ENCODE data around the gene SLC6A3. TPM values are rescaled to one million over a fixed set of nuclear protein-coding genes. Genes with fewer than 3 reads are reported as not detected.

The SLC6A3 gene
- total RNA-seq, 1 experiment from 2014 or later: 0.05 TPM

DNA sequence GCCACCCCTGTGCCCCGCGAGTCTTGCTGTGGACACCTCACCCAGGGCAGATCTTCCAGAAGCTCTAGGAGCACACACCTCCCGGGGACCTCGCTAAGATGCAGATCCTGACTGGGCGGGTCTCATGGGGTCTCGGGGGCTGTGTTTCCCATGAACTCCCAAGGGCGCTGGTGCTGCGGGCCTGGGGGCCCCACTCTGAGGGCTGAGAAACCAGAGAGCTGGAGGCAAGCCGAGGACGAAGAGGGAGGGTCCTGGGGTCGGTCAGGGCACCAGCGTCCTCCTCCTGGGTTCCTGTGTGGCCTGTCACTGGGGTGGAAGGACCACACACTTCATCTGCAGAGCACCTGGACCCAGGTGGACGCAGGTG is 30.2 kb downstream of the SLC6A3 start:
- ATAC-seq (no peak; the same call in 1 of the 2 replicates), DNase-seq (ENCODE audit: low read depth, low spot score) (no peak)
- POLR2A ChIA-PET: no interaction called here
- H3K27me3 ChIP-seq (ENCODE audit: control insufficient read depth, insufficient read depth, low read length): no peaks in the 10 kb centered on the region
- no TSS peak for BruUV-seq (replicated peaks)
- no peak overlapping the region for H3K27ac ChIP-seq (ENCODE audit: low read length)
- H3K4me1 ChIP-seq (ENCODE audit: control insufficient read depth, insufficient read depth, low read length): no peaks in the 10 kb centered on the region
- intact Hi-C loops (cut with micrococcal nuclease; ENCODE audit: unreplicated experiment): no loop called here
- H3K9me3 ChIP-seq (ENCODE audit: control insufficient read depth, insufficient read depth, low read depth, low read length): no peaks in the 10 kb centered on the region
- TF ChIP-seq CTCF (IDR thresholded peaks at IDR 0.05): no peak
- TF ChIP-seq, protein P1, sequence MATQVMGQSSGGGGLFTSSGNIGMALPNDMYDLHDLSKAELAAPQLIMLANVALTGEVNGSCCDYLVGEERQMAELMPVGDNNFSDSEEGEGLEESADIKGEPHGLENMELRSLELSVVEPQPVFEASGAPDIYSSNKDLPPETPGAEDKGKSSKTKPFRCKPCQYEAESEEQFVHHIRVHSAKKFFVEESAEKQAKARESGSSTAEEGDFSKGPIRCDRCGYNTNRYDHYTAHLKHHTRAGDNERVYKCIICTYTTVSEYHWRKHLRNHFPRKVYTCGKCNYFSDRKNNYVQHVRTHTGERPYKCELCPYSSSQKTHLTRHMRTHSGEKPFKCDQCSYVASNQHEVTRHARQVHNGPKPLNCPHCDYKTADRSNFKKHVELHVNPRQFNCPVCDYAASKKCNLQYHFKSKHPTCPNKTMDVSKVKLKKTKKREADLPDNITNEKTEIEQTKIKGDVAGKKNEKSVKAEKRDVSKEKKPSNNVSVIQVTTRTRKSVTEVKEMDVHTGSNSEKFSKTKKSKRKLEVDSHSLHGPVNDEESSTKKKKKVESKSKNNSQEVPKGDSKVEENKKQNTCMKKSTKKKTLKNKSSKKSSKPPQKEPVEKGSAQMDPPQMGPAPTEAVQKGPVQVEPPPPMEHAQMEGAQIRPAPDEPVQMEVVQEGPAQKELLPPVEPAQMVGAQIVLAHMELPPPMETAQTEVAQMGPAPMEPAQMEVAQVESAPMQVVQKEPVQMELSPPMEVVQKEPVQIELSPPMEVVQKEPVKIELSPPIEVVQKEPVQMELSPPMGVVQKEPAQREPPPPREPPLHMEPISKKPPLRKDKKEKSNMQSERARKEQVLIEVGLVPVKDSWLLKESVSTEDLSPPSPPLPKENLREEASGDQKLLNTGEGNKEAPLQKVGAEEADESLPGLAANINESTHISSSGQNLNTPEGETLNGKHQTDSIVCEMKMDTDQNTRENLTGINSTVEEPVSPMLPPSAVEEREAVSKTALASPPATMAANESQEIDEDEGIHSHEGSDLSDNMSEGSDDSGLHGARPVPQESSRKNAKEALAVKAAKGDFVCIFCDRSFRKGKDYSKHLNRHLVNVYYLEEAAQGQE (IDR thresholded peaks at IDR 0.05; ENCODE audit: insufficient read depth in 1 of 2, low read depth in 2 of 2, low read length in 1 of 2): no peak
- TF ChIP-seq TCF7L2 (IDR thresholded peaks at IDR 0.05; ENCODE audit: low read depth, low read length): no peak
- no peak for TF ChIP-seq POLR2AphosphoS5 (IDR thresholded peaks at IDR 0.05; ENCODE audit: low read depth, low read length)
- TF ChIP-seq SIN3A (IDR thresholded peaks at IDR 0.05; ENCODE audit: borderline replicate concordance, insufficient read depth, low read depth, low read length): no peak
- H3K4me3 ChIP-seq (ENCODE audit: low read depth in 2 of 2, low read length in 2 of 2): no peak overlapping the region
- CTCF ChIA-PET: interaction anchor here (0.6 to 1.2 kb wide), 3 partner anchors 35 to 252 kb away, joined by 3 to 4 read pairs (median 3); no protein-coding TSS in a partner anchor
- H3K36me3 ChIP-seq (ENCODE audit: control insufficient read depth, insufficient read depth, low read length): no peaks in the 10 kb centered on the region
- in situ Hi-C loops (cut with HindIII; ENCODE audit: low pct_unique_long_range_greater_than_20kb, low sequenced_read_pairs): no loop called here

GRCh38 chr5:1414311-1415058 is 30.8 kb downstream of the SLC6A3 start:
- no peaks in the 10 kb centered on the region for H3K4me1 ChIP-seq (ENCODE audit: control insufficient read depth, insufficient read depth, low read length)
- H3K27ac ChIP-seq (ENCODE audit: low read length): no peak overlapping the region
- BruUV-seq (replicated peaks): no TSS peak
- POLR2A ChIA-PET: no interaction called here
- no peaks in the 10 kb centered on the region for H3K36me3 ChIP-seq (ENCODE audit: control insufficient read depth, insufficient read depth, low read length)
- intact Hi-C loops (cut with micrococcal nuclease; ENCODE audit: unreplicated experiment) (no loop called here), in situ Hi-C loops (cut with HindIII; ENCODE audit: low pct_unique_long_range_greater_than_20kb, low sequenced_read_pairs) (no loop called here)
- H3K27me3 ChIP-seq (ENCODE audit: control insufficient read depth, insufficient read depth, low read length): no peaks in the 10 kb centered on the region
- no peak overlapping the region for H3K4me3 ChIP-seq (ENCODE audit: low read depth in 2 of 2, low read length in 2 of 2)
- TF ChIP-seq, protein P1 (IDR thresholded peaks at IDR 0.05; ENCODE audit: insufficient read depth in 1 of 2, low read depth in 2 of 2, low read length in 1 of 2): no peak
- no peak for TF ChIP-seq TCF7L2 (IDR thresholded peaks at IDR 0.05; ENCODE audit: low read depth, low read length)
- no peak for TF ChIP-seq CTCF (IDR thresholded peaks at IDR 0.05)
- TF ChIP-seq SIN3A (IDR thresholded peaks at IDR 0.05; ENCODE audit: borderline replicate concordance, insufficient read depth, low read depth, low read length): no peak
- TF ChIP-seq POLR2AphosphoS5 (IDR thresholded peaks at IDR 0.05; ENCODE audit: low read depth, low read length): no peak
- no peaks in the 10 kb centered on the region for H3K9me3 ChIP-seq (ENCODE audit: control insufficient read depth, insufficient read depth, low read depth, low read length)
- ATAC-seq (peak; percentile 76), DNase-seq (ENCODE audit: low read depth, low spot score) (no peak)
- CTCF ChIA-PET: interaction anchor here (0.6 to 1.2 kb wide), 3 partner anchors 34 to 251 kb away, joined by 3 to 4 read pairs (median 3); no protein-coding TSS in a partner anchor

All from Panc1 (cell line).